ENCODE measurements around the gene CYBA.
A peak's percentile ranks its signal among the peaks of the same experiment; 100 is the strongest.
"Not testable (repeated sequence)": the region's sequence is repeated elsewhere in the genome, so short reads cannot be mapped to it uniquely, and the experiment has no call there.

CYBA gene

DNA sequence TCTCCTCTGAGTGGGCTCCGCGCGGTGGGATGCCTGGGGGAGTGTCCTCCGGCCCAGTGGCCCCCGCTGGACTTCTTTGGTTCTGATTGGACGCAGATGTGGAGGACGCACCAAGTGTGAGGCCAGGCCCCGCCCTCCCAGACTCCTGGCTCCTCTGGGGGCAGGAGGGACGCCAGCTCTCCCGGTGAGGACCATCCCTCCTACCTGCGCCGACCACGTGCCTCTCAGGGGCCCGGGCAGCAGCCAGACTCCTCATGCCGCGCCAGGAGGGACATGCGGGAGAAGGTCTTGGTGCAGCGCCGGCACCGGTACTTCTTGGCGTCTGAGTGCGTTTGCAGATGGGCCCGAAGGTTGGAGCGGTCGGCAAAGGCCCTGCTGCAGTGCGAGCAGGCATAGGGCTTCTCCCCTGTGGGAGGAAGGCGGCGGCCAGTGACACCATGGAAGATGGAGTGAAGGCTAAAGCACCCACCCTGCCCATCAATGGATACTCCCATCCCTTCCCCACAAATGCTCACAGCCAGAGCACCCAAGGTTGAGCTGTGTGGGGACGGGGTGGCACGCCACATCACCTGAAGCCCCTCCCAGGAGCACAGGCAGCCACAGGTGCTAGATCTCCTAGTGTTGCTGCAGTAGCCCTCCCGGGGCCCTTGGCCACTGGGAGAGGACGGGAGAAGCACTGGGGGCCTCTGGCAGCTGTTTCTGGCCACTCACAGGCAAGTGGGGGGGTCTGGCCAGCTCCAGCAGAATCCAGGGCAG is 27.5 kb upstream of the CYBA start:
- H3K27me3 Mint-ChIP-seq (ENCODE audit: low read depth) = no peaks in the 10 kb centered on the region
- peaks cover 11% of the 10 kb centered on the region for H3K36me3 Mint-ChIP-seq (ENCODE audit: low read depth)
- no peak overlapping the region for H3K4me3 Mint-ChIP-seq
- no peak overlapping the region for H3K27ac Mint-ChIP-seq
- DNase-seq (ENCODE audit: low spot score) = no peak
- no peaks in the 10 kb centered on the region for H3K9me3 Mint-ChIP-seq
- H3K4me1 Mint-ChIP-seq (ENCODE audit: low read depth) = peaks cover 17% of the 10 kb centered on the region

GRCh38 chr16:88677721-88678120 is 26.9 kb upstream of the CYBA start:
- Mint-ChIP-seq H3K9me3 (no peaks in the 10 kb centered on the region), H3K4me3 (no peak overlapping the region), H3K27me3 (ENCODE audit: low read depth) (no peaks in the 10 kb centered on the region), H3K36me3 (ENCODE audit: low read depth) (peaks cover 11% of the 10 kb centered on the region), H3K27ac (no peak overlapping the region), H3K4me1 (ENCODE audit: low read depth) (peaks cover 17% of the 10 kb centered on the region)
- no peak for DNase-seq (ENCODE audit: low spot score)

- no peak overlapping the region for H3K27ac Mint-ChIP-seq
- H3K9me3 Mint-ChIP-seq = no peaks in the 10 kb centered on the region
- H3K4me3 Mint-ChIP-seq = no peak overlapping the region
- peaks cover 9% of the 10 kb centered on the region for H3K36me3 Mint-ChIP-seq (ENCODE audit: low read depth)
- H3K4me1 Mint-ChIP-seq (ENCODE audit: low read depth) = peaks cover 8% of the 10 kb centered on the region
- no peak for DNase-seq (ENCODE audit: low spot score)
- H3K27me3 Mint-ChIP-seq (ENCODE audit: low read depth) = no peaks in the 10 kb centered on the region
Observed at GRCh38 chr16:88676502-88677242, 25.8 kb upstream of the CYBA start.

- DNase-seq (ENCODE audit: low spot score) = no peak
- Mint-ChIP-seq H3K27me3 (ENCODE audit: low read depth) (no peaks in the 10 kb centered on the region), H3K4me1 (ENCODE audit: low read depth) (no peaks in the 10 kb centered on the region), H3K4me3 (no peak overlapping the region), H3K9me3 (no peaks in the 10 kb centered on the region), H3K36me3 (ENCODE audit: low read depth) (peaks cover 6% of the 10 kb centered on the region), H3K27ac (no peak overlapping the region)
Observed at GRCh38 chr16:88673716-88674379, 23.0 kb upstream of the CYBA start.

- DNase-seq (ENCODE audit: low spot score) = no peak
- H3K27ac Mint-ChIP-seq = no peak overlapping the region
- H3K9me3 Mint-ChIP-seq = no peaks in the 10 kb centered on the region
- no peak overlapping the region for H3K4me3 Mint-ChIP-seq
- H3K36me3 Mint-ChIP-seq (ENCODE audit: low read depth) = peaks cover 12% of the 10 kb centered on the region
- H3K27me3 Mint-ChIP-seq (ENCODE audit: low read depth) = no peaks in the 10 kb centered on the region
- no peaks in the 10 kb centered on the region for H3K4me1 Mint-ChIP-seq (ENCODE audit: low read depth)
Observed at GRCh38 chr16:88672776-88673175, 21.9 kb upstream of the CYBA start.

DNA sequence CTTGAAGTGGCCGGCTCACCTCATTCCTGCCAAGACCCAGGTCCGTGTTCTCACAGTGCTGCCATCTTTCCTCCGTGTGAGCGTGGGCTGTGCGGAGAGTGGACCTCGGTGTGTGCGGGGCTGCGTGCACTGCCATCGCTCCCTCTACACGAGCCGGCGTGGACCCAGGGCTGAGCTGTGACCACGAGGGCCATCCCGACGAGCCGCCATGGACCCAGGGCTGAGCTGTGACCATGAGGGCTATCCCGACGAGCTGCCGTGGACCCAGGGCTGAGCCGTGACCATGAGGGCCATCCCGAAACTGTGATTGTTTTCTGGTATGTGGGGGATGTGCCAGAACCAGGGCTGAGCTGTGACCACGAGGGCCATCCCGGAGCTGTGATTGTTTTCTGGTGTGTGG is 21.0 kb upstream of the CYBA start:
- no peaks in the 10 kb centered on the region for H3K27me3 Mint-ChIP-seq (ENCODE audit: low read depth)
- H3K4me3 Mint-ChIP-seq = no peak overlapping the region
- no peak for DNase-seq (ENCODE audit: low spot score)
- peaks cover 2% of the 10 kb centered on the region for H3K4me1 Mint-ChIP-seq (ENCODE audit: low read depth)
- peaks cover 14% of the 10 kb centered on the region for H3K36me3 Mint-ChIP-seq (ENCODE audit: low read depth)
- no peaks in the 10 kb centered on the region for H3K9me3 Mint-ChIP-seq
- no peak overlapping the region for H3K27ac Mint-ChIP-seq

- DNase-seq (ENCODE audit: low spot score) = no peak
- Mint-ChIP-seq H3K9me3 (no peaks in the 10 kb centered on the region), H3K27ac (no peak overlapping the region), H3K4me3 (no peak overlapping the region), H3K4me1 (ENCODE audit: low read depth) (peaks cover 4% of the 10 kb centered on the region), H3K27me3 (ENCODE audit: low read depth) (no peaks in the 10 kb centered on the region), H3K36me3 (ENCODE audit: low read depth) (peaks cover 15% of the 10 kb centered on the region)
Observed at GRCh38 chr16:88669980-88670379, 19.1 kb upstream of the CYBA start.

- not testable (repeated sequence) for H3K4me3 Mint-ChIP-seq; H3K27me3 Mint-ChIP-seq (ENCODE audit: low read depth); H3K4me1 Mint-ChIP-seq (ENCODE audit: low read depth); DNase-seq (ENCODE audit: low spot score); H3K27ac Mint-ChIP-seq; H3K9me3 Mint-ChIP-seq
- H3K36me3 Mint-ChIP-seq (ENCODE audit: low read depth) = peaks cover 18% of the 10 kb centered on the region
Observed at GRCh38 chr16:88669493-88669892, 18.6 kb upstream of the CYBA start.

- Mint-ChIP-seq H3K27me3 (ENCODE audit: low read depth) (no peaks in the 10 kb centered on the region), H3K36me3 (ENCODE audit: low read depth) (peaks cover 18% of the 10 kb centered on the region), H3K4me1 (ENCODE audit: low read depth) (peaks cover 10% of the 10 kb centered on the region), H3K4me3 (no peak overlapping the region), H3K27ac (peak overlapping the region; percentile 20), H3K9me3 (no peaks in the 10 kb centered on the region)
- no peak for DNase-seq (ENCODE audit: low spot score)
Observed at GRCh38 chr16:88667461-88667860, 16.6 kb upstream of the CYBA start.

DNA sequence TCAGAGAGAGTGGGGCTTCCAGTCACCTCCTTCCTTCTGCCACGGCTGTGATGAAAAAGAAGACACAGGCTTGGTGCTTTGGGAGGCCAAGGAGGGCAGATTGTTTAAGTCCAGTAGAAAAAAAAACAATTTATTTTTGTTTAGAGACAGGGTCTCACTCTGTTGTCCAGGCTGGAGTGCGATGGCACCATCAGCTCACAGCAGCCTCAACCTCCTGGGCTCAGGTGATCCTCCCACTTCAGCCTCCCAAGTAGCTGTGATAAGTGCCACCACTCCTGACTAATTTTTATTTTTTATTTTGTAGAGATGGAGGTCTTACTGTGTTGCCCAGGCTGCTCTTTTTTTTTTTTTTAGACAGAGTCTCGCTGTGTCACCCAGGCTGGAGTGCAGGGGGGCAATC is 14.7 kb upstream of the CYBA start:
- Mint-ChIP-seq H3K27me3 (ENCODE audit: low read depth) (no peaks in the 10 kb centered on the region), H3K9me3 (no peaks in the 10 kb centered on the region), H3K27ac (no peak overlapping the region), H3K4me3 (peak overlapping the region; percentile 58), H3K36me3 (ENCODE audit: low read depth) (peaks cover 18% of the 10 kb centered on the region), H3K4me1 (ENCODE audit: low read depth) (peaks cover 21% of the 10 kb centered on the region)
- DNase-seq (ENCODE audit: low spot score) = no peak

GRCh38 chr16:88665148-88665547 is 14.3 kb upstream of the CYBA start:
- Mint-ChIP-seq H3K36me3 (ENCODE audit: low read depth) (peaks cover 19% of the 10 kb centered on the region), H3K4me3 (peak overlapping the region; percentile 58), H3K27me3 (ENCODE audit: low read depth) (no peaks in the 10 kb centered on the region), H3K27ac (no peak overlapping the region), H3K4me1 (ENCODE audit: low read depth) (peaks cover 23% of the 10 kb centered on the region), H3K9me3 (no peaks in the 10 kb centered on the region)
- DNase-seq (ENCODE audit: low spot score) = no peak

DNA sequence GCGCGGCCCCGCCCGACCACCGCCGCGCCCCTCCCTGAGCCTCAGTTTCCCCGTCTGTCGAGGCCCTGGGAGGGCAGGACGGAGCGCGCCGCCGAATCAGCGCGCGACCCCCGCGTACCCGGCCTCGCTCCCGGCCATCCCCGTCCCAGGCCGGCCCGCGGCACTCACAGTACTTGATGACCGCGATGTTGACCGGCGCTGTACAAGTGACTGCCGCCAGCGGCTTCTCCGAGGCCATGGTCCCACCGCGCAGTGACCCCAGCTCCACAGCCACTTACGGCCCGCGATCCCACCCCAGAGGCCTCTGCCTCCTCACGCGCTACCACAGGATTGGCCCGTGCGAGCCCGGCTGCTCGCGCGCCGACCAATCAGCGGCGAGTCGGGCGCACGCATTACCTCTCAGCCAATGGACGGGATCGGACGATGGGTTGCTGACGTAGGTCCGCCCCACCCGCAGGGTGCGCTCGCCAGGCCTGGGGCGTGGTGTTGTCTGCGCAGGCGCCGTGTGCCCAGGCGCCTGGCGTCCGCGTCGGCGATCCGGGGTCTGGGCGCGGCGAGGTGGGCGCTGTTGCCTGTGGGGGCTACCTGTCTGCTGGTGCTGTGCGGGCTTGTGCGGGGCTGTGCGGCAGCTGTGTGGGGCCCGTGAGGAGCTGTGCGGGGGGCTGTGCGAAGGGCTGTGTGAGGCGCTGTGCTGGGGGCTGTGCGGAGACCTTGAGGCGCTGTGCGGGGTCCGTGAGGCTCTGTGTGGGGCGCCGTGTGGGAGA is 12.2 kb upstream of the CYBA start, which contains the start of gene MVD:
Gene MVD, minus strand, starts transcription at position 249 of the 764 bp plus-strand sequence. Its CDS starts 11 bp downstream, at position 238.
- Mint-ChIP-seq H3K4me3 (peak within 1 kb of the TSS; percentile 88), H3K27me3 (ENCODE audit: low read depth) (no peaks in the 10 kb centered on the region), H3K27ac (peak within 1 kb of the TSS; percentile 95), H3K9me3 (no peaks in the 10 kb centered on the region), H3K36me3 (ENCODE audit: low read depth) (peaks cover 15% of the 10 kb centered on the region), H3K4me1 (ENCODE audit: low read depth) (peaks cover 23% of the 10 kb centered on the region)
- DNase-seq (ENCODE audit: low spot score) = peak; percentile 97

- Mint-ChIP-seq H3K36me3 (ENCODE audit: low read depth) (peaks cover 15% of the 10 kb centered on the region), H3K27ac (peak overlapping the region; percentile 88), H3K9me3 (no peaks in the 10 kb centered on the region), H3K4me1 (ENCODE audit: low read depth) (peaks cover 23% of the 10 kb centered on the region), H3K27me3 (ENCODE audit: low read depth) (no peaks in the 10 kb centered on the region), H3K4me3 (peak overlapping the region; percentile 88)
- no peak for DNase-seq (ENCODE audit: low spot score)
Observed at GRCh38 chr16:88662222-88662842, 11.5 kb upstream of the CYBA start.
